ENCODE results near the gene SMARCA5. TPM values are rescaled to one million over a fixed set of nuclear protein-coding genes. Genes with fewer than 3 reads are reported as not detected.

Gene SMARCA5
- total RNA-seq, 1 experiment from 2014 or later, result 107 TPM

- Histone ChIP-seq H2AFZ (ENCODE audit: low read length) (no peak overlapping the region), H3K9me3 (ENCODE audit: control insufficient read depth, low read depth, low read length) (no peaks in the 10 kb centered on the region), H3K79me1 (ENCODE audit: insufficient read depth, low read depth, low read length, poor library complexity, severe bottlenecking) (no peaks in the 10 kb centered on the region), H3K9ac (ENCODE audit: extremely low read depth, insufficient read length, low read length) (no peak overlapping the region), H3K14ac (ENCODE audit: insufficient read depth, low read length) (no peak overlapping the region; the same call in 1 of the 2 replicates), H4K8ac (replicated peaks; ENCODE audit: insufficient read length, low read depth, low read length) (no peak overlapping the region), H3T11ph (ENCODE audit: low read length) (no peak overlapping the region), H3K23ac (ENCODE audit: insufficient read length, low read depth, low read length) (no peak overlapping the region), H3K27ac (ENCODE audit: insufficient read length, low read depth, low read length) (no peak overlapping the region), H2AK5ac (ENCODE audit: insufficient read length, low read length) (no peak overlapping the region), H2BK5ac (ENCODE audit: insufficient read length, low read length) (no peak overlapping the region), H4K5ac (ENCODE audit: insufficient read length, low read depth, low read length) (no peak overlapping the region), H4K20me1 (ENCODE audit: control insufficient read depth, insufficient read depth, insufficient read length) (no peaks in the 10 kb centered on the region), H3K4ac (ENCODE audit: low read depth, low read length) (no peak overlapping the region), H3K79me2 (ENCODE audit: insufficient read depth, low read length) (no peaks in the 10 kb centered on the region), H3K23me2 (ENCODE audit: insufficient read length, low read depth, low read length, poor library complexity, severe bottlenecking) (no peaks in the 10 kb centered on the region), H2BK15ac (ENCODE audit: low read depth, low read length) (no peak overlapping the region), H2BK12ac (ENCODE audit: insufficient read length, low read depth, low read length) (no peak overlapping the region), H2BK20ac (ENCODE audit: low read depth, low read length, poor library complexity, severe bottlenecking) (no peak overlapping the region), H4K91ac (ENCODE audit: insufficient read length, low read depth, low read length) (no peak overlapping the region), H3K4me2 (ENCODE audit: insufficient read depth, insufficient read length, low read length) (no peak overlapping the region), H3K56ac (ENCODE audit: insufficient read length, low read depth, low read length) (no peak overlapping the region), H3K4me1 (ENCODE audit: insufficient read depth, low read length) (no peaks in the 10 kb centered on the region), H3K18ac (ENCODE audit: insufficient read length, low read depth, low read length) (peak overlapping the region; percentile 34), H2BK120ac (ENCODE audit: low read depth, low read length, poor library complexity, severe bottlenecking) (no peak overlapping the region), H3K27me3 (ENCODE audit: insufficient read depth, low read length) (no peaks in the 10 kb centered on the region)
- Mint-ChIP-seq H3K9me3 (peaks cover 15 to 16% of the 10 kb centered on the region in 2 experiments; a peak in 4 of 5 replicates), H3K4me3 (no peak overlapping the region), H3K27ac (no peak overlapping the region), H3K4me1 (peaks cover 4% of the 10 kb centered on the region in 2 experiments; a peak in 2 of 4 replicates), H3K36me3 (ENCODE audit: insufficient read depth in 1 of 3, low read depth in 3 of 3) (peaks cover 0 to 10% (median 3%) of the 10 kb centered on the region in 3 experiments; a peak in 4 of 7 replicates), H3K27me3 (ENCODE audit: low read depth) (no peaks in the 10 kb centered on the region)
- peak; percentile 55 for TF ChIP-seq CTCF (conservative IDR thresholded peaks at IDR 0.05)
- WGBS (ENCODE audit: extremely low coverage, insufficient read length, low lambda C conversion rate), result no CpG with 5 or more reads among the region's 3 CpGs
- DNase-seq, result peak; percentile 68
Observed at GRCh38 chr4:143581331-143581946, 67.9 kb downstream of the SMARCA5 start.

All from H9 (cell line).